SW 1271 (cell line): ENCODE results near the gene XIRP2.

Source experiments
- DNase-seq, 2 experiments: peaks; one replicate each; lab custom pipeline; 2025; lab: John Stamatoyannopoulos, UW

XIRP2 gene

GRCh38 chr2:166888180-166888579 is at the start of gene XIRP2:
XIRP2 (plus strand) TSS chr2:166888480; CDS start chr2:166903483, 15,003 bp downstream.
- no peak for DNase-seq

GRCh38 chr2:166841152-166841551 is 47.1 kb upstream of the XIRP2 start:
- DNase-seq: no peak

- no peak for DNase-seq
These were observed 46.6 kb upstream of the XIRP2 start for GRCh38 chr2:166841679-166842078.

GRCh38 chr2:166844111-166844510 is 44.2 kb upstream of the XIRP2 start:
- DNase-seq: no peak

GRCh38 chr2:166862468-166863132 is 25.7 kb upstream of the XIRP2 start:
- DNase-seq: no peak

GRCh38 chr2:166867874-166868514 is 20.3 kb upstream of the XIRP2 start:
- no peak for DNase-seq

GRCh38 chr2:166870346-166870745 is 17.9 kb upstream of the XIRP2 start:
- DNase-seq: no peak

- no peak for DNase-seq
These were observed 7.1 kb upstream of the XIRP2 start for GRCh38 chr2:166881177-166881576.

- DNase-seq: no peak
These were observed 5.4 kb upstream of the XIRP2 start for GRCh38 chr2:166882851-166883250.

- no peak for DNase-seq
These were observed 3.4 kb downstream of the XIRP2 start for GRCh38 chr2:166891727-166892126.

- DNase-seq: no peak
These were observed 4.1 kb downstream of the XIRP2 start for GRCh38 chr2:166892397-166892796.

GRCh38 chr2:166895243-166895642 is 7.0 kb downstream of the XIRP2 start:
- DNase-seq: no peak

GRCh38 chr2:166897666-166898065 is 9.4 kb downstream of the XIRP2 start:
- no peak for DNase-seq

- DNase-seq: no peak
These were observed 11.4 kb downstream of the XIRP2 start for GRCh38 chr2:166899676-166900075.

GRCh38 chr2:166900700-166901099 is 12.4 kb downstream of the XIRP2 start:
- no peak for DNase-seq

GRCh38 chr2:166901336-166901735 is 13.1 kb downstream of the XIRP2 start:
- DNase-seq: no peak

GRCh38 chr2:166916987-166917386 is 28.7 kb downstream of the XIRP2 start:
- no peak for DNase-seq

GRCh38 chr2:166917415-166917814 is 29.1 kb downstream of the XIRP2 start:
- no peak for DNase-seq

GRCh38 chr2:166921261-166921896 is 33.1 kb downstream of the XIRP2 start:
- no peak for DNase-seq

- DNase-seq: no peak
These were observed 36.7 kb downstream of the XIRP2 start for GRCh38 chr2:166924967-166925366.

- DNase-seq: no peak
These were observed 38.4 kb downstream of the XIRP2 start for GRCh38 chr2:166926657-166927056.

GRCh38 chr2:166932032-166932431 is 43.8 kb downstream of the XIRP2 start:
- no peak for DNase-seq

- no peak for DNase-seq
These were observed 46.5 kb downstream of the XIRP2 start for GRCh38 chr2:166934817-166935216.
